ENCODE data around the gene PRKCD.

The PRKCD gene

GRCh38 chr3:53171827-53172505 is 11.0 kb downstream of the PRKCD start:
- DNase-seq = no peak

- DNase-seq = no peak
Measured at GRCh38 chr3:53173107-53173506, 12.1 kb downstream of the PRKCD start.

GRCh38 chr3:53174346-53175250 is 13.6 kb downstream of the PRKCD start:
- DNase-seq = no peak

- no peak for DNase-seq
Measured at GRCh38 chr3:53175613-53176540, 14.9 kb downstream of the PRKCD start.

- no peak for DNase-seq
Measured at GRCh38 chr3:53178246-53178645, 17.2 kb downstream of the PRKCD start.

GRCh38 chr3:53179580-53179979 is 18.6 kb downstream of the PRKCD start:
- DNase-seq = no peak

GRCh38 chr3:53180305-53181023 is 19.5 kb downstream of the PRKCD start:
- no peak for DNase-seq

- DNase-seq = no peak
Measured at GRCh38 chr3:53181024-53181371, 20.0 kb downstream of the PRKCD start.

- DNase-seq = no peak
Measured at GRCh38 chr3:53181528-53181927, 20.5 kb downstream of the PRKCD start.

GRCh38 chr3:53182764-53183355 is 21.9 kb downstream of the PRKCD start:
- DNase-seq = no peak

- no peak for DNase-seq
Measured at GRCh38 chr3:53183514-53183913, 22.5 kb downstream of the PRKCD start.

- no peak for DNase-seq
Measured at GRCh38 chr3:53184701-53185100, 23.7 kb downstream of the PRKCD start.

- DNase-seq = no peak
Measured at GRCh38 chr3:53185761-53186465, 24.9 kb downstream of the PRKCD start.

GRCh38 chr3:53186726-53187125 is 25.7 kb downstream of the PRKCD start:
- DNase-seq = no peak

- no peak for DNase-seq
Measured at GRCh38 chr3:53187430-53187829, 26.4 kb downstream of the PRKCD start.

GRCh38 chr3:53188136-53188685 is 27.2 kb downstream of the PRKCD start:
- DNase-seq = no peak

GRCh38 chr3:53188720-53189119 is 27.7 kb downstream of the PRKCD start:
- DNase-seq = no peak

GRCh38 chr3:53189276-53189675 is 28.3 kb downstream of the PRKCD start:
- no peak for DNase-seq

GRCh38 chr3:53190659-53191058 is 29.6 kb downstream of the PRKCD start:
- DNase-seq = no peak

- DNase-seq = no peak
Measured at GRCh38 chr3:53191836-53192480, 30.9 kb downstream of the PRKCD start.

GRCh38 chr3:53192608-53193007 is 31.6 kb downstream of the PRKCD start:
- DNase-seq = no peak
